ENCODE measurements around the gene AK5.

Gene AK5

DNA sequence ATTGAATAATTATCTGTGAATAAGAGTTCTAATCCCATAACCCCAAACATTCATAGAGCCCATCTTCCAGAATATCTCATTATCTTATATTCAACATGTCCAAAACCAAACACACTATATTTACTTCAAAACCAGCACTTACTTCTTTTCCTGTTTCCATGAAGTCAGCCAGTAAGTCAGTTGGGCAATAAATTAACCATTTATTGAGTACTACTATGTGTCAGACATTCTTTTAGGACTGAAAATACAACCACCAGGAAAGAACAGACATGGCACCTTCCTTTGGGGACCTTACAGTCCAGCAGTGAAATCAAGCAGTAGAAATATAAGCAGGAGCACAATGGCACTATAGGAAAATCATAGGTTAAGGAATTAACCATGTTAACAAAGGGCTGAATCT lies 8.8 kb downstream of the AK5 start:
- no peak for DNase-seq

GRCh38 chr1:77292551-77292950 lies 10.7 kb downstream of the AK5 start:
- DNase-seq, result no peak

DNA sequence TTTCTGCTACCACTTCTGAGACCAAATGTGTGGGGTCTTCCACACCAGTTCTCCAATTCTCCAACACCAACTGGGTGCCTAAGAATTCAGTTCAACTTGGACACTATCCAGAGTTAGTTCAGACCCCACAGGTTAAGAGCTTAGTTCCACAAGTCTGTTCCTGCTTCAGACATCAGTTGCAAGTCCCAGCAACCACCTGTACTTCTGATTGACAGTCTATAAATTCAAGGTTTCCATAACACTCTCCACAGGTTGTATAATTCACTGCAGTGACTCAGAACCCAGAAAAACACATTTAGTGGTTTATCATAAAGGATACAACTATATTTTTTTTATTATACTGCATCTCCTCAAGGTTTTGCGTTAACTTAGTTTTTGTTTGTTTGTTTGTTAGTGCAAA lies 18.7 kb downstream of the AK5 start:
- DNase-seq, result no peak

- no peak for DNase-seq
Observed at GRCh38 chr1:77303387-77303786, 21.6 kb downstream of the AK5 start.

- DNase-seq, result no peak
Observed at GRCh38 chr1:77308889-77309621, 27.2 kb downstream of the AK5 start.

GRCh38 chr1:77310924-77311323 lies 29.1 kb downstream of the AK5 start:
- DNase-seq, result no peak

DNA sequence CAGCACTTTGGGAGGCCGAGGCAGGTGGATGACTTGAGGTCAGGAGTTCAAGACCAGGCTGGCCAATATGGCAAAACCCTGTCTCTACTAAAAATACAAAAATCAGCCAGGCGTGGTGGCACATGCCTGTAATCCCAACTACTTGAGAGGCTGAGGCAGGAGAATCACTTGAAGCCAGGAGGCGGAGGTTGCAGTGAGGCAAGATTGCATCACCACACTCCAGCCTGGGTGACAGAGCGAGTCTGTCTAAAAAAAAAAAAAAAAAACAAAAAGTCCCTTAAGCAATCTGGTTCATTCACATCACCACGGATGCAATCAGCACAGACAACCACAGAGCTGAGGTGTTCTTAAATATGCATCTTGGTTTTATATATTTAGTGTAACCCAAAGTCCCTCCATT lies 30.5 kb downstream of the AK5 start:
- DNase-seq, result peak; percentile 40

DNA sequence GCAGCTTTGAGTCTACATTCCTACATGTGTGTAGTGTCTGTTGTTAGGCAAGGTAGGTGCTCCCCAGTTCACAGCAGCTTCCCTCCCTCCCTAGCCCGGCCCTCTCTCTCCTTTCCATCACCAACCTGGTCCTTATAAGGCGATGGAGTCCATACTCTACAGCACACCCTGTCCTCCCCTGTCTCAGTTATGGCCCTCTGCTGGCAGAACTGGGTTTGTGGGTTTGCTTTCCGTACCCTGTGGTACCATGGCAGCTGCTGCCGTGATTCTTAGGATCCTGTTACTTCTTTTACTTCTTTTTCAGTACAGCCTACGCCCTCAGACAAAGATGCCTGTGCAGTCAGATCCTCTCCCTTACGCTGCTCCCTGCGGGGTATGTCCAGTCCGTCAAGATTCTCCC lies 31.7 kb downstream of the AK5 start:
- DNase-seq, result peak; percentile 32

DNA sequence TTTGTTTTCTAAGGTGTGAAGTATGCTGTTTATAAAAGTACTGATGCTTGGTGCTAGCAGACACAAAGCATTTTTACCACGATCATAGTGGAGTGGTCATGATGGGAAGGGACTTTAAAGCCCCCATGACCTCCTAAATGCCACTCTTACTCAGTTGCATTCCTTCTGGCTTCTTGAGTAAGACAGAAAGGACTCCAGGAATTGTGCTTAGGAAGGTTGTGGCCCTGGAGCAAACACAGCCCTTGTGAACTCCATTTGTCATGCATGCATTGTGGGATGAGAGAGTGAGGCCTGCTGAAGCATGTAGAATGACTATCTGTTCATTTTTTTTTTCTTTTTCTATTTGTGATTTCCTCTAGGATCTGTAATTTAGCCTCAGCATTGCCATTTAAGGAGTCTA lies 34.2 kb downstream of the AK5 start:
- no peak for DNase-seq

- DNase-seq, result no peak
Observed at GRCh38 chr1:77316966-77317365, 35.1 kb downstream of the AK5 start.

- DNase-seq, result no peak
Observed at GRCh38 chr1:77319036-77319705, 37.4 kb downstream of the AK5 start.

GRCh38 chr1:77322061-77322900 lies 40.5 kb downstream of the AK5 start:
- no peak for DNase-seq

- DNase-seq, result no peak
Observed at GRCh38 chr1:77333501-77333900, 51.7 kb downstream of the AK5 start.

- DNase-seq, result no peak
Observed at GRCh38 chr1:77336729-77337128, 54.9 kb downstream of the AK5 start.

- no peak for DNase-seq
Observed at GRCh38 chr1:77339326-77339725, 57.5 kb downstream of the AK5 start.

DNA sequence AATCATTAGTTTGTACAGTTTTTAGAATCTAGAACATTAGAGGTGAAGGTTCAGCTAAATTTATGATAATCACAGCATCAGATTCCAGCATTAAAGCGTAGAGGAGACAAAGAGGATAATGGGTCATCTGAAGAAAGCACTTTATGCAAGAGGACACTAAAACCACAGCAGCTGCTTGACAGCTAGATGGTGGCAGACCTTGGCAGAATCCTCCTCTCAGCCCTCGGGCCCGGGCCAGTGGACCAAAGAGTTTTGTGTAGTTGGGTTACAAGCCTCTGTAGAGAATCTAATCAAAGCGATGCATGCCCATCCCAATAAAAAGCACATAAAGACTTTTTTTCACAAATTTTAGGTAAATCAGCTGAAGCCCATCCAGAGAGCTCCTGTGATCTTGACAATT lies 59.4 kb downstream of the AK5 start:
- DNase-seq, result no peak

DNA sequence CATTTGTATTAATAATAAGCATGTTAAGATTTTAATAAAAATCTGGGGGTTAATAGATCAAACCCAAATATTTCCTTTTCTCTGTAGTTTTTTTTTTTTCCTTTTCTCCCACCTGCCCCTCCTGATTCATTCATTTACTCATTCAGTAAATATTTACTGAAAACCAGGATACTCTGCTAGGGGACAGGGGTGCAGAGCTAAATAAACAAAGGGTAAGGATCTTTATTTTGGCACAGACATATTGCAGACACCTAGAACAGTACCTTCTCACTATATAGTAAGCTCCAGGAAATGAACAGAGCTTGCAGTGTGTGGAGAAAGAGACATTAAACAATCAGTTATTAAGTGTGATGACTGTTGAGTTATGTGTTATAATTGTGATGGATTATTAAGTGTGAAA lies 60.9 kb downstream of the AK5 start:
- no peak for DNase-seq

- DNase-seq, result peak; percentile 61
Observed at GRCh38 chr1:77347646-77348045, 65.8 kb downstream of the AK5 start.

GRCh38 chr1:77348549-77348948 lies 66.7 kb downstream of the AK5 start:
- no peak for DNase-seq

- no peak for DNase-seq
Observed at GRCh38 chr1:77349275-77349674, 67.5 kb downstream of the AK5 start.

DNA sequence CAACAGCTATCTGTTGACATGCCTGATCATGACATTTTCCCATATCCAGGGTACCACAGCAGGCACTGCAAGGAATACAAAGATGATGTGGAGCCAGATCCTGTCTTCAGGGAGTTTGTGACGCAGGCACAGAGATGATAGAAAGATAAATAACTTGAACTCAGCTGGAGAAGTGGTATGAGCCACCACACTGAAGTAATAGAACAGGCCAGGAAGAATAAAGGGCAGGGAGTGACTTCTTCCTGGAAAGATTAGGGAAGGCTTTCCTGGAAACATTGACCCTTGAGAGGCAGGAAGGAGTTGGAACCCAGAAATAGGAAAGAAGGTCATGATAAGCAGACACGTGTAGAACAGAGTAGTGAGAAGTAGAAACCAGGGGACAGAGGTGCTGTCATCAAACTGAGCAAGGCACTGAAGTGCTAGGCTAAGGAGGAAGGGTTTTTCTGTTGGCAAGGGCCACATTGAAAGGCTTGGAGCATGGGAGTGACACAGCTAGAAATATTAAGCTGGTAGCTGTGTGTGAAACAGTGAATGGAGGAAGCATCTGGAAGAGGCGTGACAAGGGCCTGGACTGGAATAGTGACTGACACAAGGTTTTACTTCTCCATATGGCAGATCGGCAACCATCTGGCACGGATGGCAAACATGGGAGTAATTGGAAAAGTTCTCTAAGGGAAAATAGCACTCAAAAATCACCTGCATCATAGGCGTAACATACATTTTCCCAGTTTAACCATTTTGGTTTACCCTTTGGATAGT lies 68.4 kb downstream of the AK5 start:
- DNase-seq, result no peak

DNA sequence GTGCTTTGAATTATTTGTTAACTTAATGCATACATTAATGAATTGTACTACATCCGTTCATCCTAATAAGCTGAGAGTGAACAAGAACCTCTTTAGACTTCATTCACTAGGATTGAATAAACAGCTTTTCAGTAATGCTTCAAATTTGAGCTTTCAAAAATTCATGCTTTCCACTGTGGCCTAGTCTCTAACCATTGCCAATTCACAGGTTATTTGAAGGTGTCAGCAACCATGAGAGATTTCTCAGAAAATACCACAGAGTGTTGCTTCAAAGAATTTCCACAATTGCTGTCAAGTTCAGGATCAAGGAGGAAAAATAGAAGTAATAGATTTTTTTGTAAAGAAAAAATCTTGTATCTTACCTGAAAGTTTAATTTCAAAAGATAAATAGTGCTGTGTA lies 72.7 kb downstream of the AK5 start:
- DNase-seq, result no peak

DNA sequence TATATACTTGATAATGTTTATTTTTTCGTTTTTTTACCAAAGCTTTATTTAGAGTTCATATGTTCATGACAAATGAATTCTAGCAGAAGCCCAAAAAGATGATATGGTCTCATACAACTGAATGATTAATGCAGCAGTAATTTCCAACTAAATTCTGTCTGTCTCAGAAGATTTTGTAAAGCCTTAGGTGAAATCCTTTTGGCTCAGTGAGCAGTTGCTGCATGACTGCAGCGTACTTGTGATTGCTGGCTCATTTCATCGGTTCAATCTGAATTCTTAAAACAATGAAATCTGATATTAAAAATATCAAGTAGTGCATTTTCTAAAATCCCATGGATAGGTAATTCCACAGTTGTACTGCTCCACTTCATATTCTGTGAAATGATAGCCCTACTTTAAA lies 73.2 kb downstream of the AK5 start:
- no peak for DNase-seq
